Measurements from ENCODE around the gene KHDC4. TPM values are rescaled to one million over a fixed set of nuclear protein-coding genes. Genes with fewer than 3 reads are reported as not detected.

KHDC4 gene
- total RNA-seq, 1 donor from 2014 or later = 32.3 TPM

DNA sequence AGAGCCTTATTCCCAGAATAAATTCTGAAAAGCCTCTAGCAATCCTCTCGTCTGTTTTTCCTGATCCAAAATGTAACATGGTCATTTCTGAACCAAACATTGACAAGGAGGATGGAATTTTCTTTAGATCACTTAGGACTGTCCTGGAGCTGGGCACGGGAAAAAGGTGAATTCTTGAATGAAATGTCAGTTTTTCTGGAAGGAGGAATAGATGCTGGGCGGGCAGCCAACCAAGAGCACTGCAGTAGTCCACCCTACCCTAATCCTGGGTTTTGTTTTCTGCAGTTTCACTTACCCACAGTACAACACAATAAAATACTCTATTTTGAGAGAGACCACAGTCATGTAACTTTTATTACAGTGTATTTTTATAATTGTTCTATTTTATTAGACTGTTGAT is 44.0 kb downstream of the KHDC4 start:
- Mint-ChIP-seq H3K27ac (ENCODE audit: unreplicated experiment) (peak overlapping the region; percentile 80), H3K36me3 (ENCODE audit: low read depth) (no peaks in the 10 kb centered on the region), H3K4me1 (ENCODE audit: low read depth) (peaks cover 40% of the 10 kb centered on the region), H3K9me3 (ENCODE audit: low read depth) (no peaks in the 10 kb centered on the region), H3K4me3 (ENCODE audit: unreplicated experiment) (no peak overlapping the region), H3K27me3 (ENCODE audit: low read depth) (no peaks in the 10 kb centered on the region)
- TF ChIP-seq, protein P1, sequence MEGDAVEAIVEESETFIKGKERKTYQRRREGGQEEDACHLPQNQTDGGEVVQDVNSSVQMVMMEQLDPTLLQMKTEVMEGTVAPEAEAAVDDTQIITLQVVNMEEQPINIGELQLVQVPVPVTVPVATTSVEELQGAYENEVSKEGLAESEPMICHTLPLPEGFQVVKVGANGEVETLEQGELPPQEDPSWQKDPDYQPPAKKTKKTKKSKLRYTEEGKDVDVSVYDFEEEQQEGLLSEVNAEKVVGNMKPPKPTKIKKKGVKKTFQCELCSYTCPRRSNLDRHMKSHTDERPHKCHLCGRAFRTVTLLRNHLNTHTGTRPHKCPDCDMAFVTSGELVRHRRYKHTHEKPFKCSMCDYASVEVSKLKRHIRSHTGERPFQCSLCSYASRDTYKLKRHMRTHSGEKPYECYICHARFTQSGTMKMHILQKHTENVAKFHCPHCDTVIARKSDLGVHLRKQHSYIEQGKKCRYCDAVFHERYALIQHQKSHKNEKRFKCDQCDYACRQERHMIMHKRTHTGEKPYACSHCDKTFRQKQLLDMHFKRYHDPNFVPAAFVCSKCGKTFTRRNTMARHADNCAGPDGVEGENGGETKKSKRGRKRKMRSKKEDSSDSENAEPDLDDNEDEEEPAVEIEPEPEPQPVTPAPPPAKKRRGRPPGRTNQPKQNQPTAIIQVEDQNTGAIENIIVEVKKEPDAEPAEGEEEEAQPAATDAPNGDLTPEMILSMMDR (IDR thresholded peaks at IDR 0.05) = no peak
- DNase-seq (ENCODE audit: low spot score) = no peak

DNA sequence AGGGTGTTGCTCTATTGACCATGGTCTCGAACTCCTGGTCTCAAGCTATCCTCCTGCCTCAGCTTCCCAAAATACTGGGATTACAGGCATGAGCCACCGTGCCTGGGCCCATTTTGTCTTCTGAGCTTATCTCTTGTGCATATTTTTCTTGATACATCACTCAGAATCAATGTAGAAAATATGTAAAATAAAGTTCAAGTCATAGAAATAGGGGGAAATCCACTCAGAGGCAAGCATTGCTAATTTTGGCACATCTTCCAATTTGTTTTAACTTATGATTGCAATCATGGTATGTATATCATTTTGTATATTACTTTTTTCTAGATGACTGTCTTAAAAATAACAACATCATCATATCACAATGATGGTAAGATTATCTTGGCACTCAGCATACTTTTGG is 44.6 kb downstream of the KHDC4 start:
- H3K27ac Mint-ChIP-seq (ENCODE audit: unreplicated experiment) = peak overlapping the region; percentile 57
- DNase-seq (ENCODE audit: low spot score) = no peak

DNA sequence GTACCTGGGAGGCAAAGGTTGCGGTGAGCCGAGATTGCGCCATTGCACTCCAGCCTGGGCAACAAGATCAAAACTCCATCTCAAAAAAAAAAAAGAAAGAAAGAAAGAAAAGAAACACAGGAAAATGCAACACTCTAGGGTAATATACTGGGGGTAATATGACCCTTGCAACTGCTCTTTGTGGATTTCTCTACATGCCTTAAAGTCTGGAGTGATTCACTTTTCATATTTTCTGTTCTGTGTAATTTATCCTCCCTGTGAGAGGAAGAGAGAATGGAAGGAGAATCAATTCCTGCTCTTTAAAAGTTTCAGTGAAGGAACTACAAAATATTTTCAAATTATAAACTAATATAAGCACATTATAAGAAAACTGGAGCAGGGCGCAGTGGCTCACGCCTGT is 45.7 kb downstream of the KHDC4 start:
- peaks cover 45% of the 10 kb centered on the region for H3K4me1 Mint-ChIP-seq (ENCODE audit: low read depth)
- no peak overlapping the region for H3K4me3 Mint-ChIP-seq (ENCODE audit: unreplicated experiment)
- peak overlapping the region; percentile 70 for H3K27ac Mint-ChIP-seq (ENCODE audit: unreplicated experiment)
- no peaks in the 10 kb centered on the region for H3K27me3 Mint-ChIP-seq (ENCODE audit: low read depth)
- no peak for DNase-seq (ENCODE audit: low spot score)
- no peaks in the 10 kb centered on the region for H3K9me3 Mint-ChIP-seq (ENCODE audit: low read depth)
- H3K36me3 Mint-ChIP-seq (ENCODE audit: low read depth) = no peaks in the 10 kb centered on the region
- TF ChIP-seq, protein P1 (IDR thresholded peaks at IDR 0.05) = no peak

More for the DNA sequence above, 44.6 kb downstream of the KHDC4 start:
- no peaks in the 10 kb centered on the region for H3K27me3 Mint-ChIP-seq (ENCODE audit: low read depth)
- no peaks in the 10 kb centered on the region for H3K36me3 Mint-ChIP-seq (ENCODE audit: low read depth)
- peaks cover 45% of the 10 kb centered on the region for H3K4me1 Mint-ChIP-seq (ENCODE audit: low read depth)
- no peak overlapping the region for H3K4me3 Mint-ChIP-seq (ENCODE audit: unreplicated experiment)
- TF ChIP-seq, protein P1 (IDR thresholded peaks at IDR 0.05) = no peak
- no peaks in the 10 kb centered on the region for H3K9me3 Mint-ChIP-seq (ENCODE audit: low read depth)

DNA sequence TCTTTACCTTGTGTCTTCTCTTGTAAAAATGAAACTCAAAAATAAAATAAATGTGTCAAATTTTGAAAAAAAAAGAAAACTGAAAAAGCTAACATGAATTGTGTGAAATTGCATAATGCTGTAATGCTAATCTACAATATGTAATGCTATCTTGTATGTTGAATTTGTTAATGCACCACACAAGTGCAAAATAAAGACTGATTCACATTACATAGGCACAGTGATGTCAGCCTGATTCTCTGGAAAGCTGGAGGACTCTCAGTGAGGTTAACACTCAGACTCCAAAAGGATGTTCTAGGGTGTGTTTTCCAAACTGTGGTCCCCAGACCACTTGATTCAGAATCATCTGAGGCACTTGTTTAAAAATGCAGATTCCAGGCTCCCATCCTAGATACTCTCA is 49.2 kb downstream of the KHDC4 start:
- no peak overlapping the region for H3K4me3 Mint-ChIP-seq (ENCODE audit: unreplicated experiment)
- DNase-seq (ENCODE audit: low spot score) = no peak
- no peaks in the 10 kb centered on the region for H3K9me3 Mint-ChIP-seq (ENCODE audit: low read depth)
- TF ChIP-seq, protein P1 (IDR thresholded peaks at IDR 0.05) = no peak
- H3K36me3 Mint-ChIP-seq (ENCODE audit: low read depth) = no peaks in the 10 kb centered on the region
- H3K27ac Mint-ChIP-seq (ENCODE audit: unreplicated experiment) = no peak overlapping the region
- peaks cover 1% of the 10 kb centered on the region for H3K27me3 Mint-ChIP-seq (ENCODE audit: low read depth)
- H3K4me1 Mint-ChIP-seq (ENCODE audit: low read depth) = peaks cover 28% of the 10 kb centered on the region

DNA sequence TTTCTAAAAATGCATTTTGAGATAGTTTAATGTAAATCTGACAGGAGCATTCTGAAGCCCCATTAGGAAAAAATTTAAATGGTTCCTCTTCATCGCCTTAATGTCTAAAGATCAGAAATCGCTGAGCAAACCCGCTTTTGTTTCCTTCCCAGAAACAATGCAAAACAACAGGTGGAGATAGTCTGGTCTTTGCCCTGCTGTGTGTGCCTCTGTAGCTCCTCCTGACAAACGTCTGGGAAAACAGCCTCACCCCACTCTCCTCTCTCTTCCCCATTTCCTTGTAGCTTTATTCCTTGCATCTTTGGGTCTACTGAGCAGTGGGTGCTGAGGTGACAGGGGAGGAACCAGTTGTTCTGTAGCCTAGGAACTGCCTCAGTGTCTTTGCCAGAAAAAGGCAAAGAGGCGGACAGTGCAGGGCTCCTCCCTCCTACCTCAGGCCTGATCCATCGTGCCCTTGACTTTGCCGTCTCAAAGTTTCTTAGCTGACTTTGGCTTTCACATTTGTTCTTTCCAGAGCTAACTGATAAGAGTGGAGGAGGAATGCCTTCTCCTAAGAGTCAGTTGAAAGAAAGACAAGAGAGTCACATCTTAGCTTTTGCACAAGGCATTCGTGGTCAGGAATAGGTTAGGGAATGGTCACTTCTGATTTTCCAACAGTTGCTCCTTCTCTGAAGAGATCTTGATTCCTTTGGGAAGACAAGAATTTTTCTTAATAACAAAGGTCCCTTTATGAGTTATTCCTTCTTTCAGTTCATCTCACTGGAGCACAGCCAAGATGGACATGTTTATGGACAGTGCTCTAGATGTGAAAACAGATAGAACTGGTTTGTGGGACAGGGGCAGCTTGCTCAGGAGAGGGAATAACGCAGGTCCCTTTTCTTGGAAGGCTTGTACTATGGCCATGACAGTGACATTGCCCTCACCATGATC is 49.9 kb downstream of the KHDC4 start:
- H3K4me1 Mint-ChIP-seq (ENCODE audit: low read depth) = peaks cover 22% of the 10 kb centered on the region
- H3K4me3 Mint-ChIP-seq (ENCODE audit: unreplicated experiment) = no peak overlapping the region
- peaks cover 1% of the 10 kb centered on the region for H3K27me3 Mint-ChIP-seq (ENCODE audit: low read depth)
- TF ChIP-seq, protein P1 (IDR thresholded peaks at IDR 0.05) = no peak
- no peaks in the 10 kb centered on the region for H3K36me3 Mint-ChIP-seq (ENCODE audit: low read depth)
- H3K9me3 Mint-ChIP-seq (ENCODE audit: low read depth) = no peaks in the 10 kb centered on the region
- DNase-seq (ENCODE audit: low spot score) = no peak
- no peak overlapping the region for H3K27ac Mint-ChIP-seq (ENCODE audit: unreplicated experiment)
